ENCODE measurements around the gene MRPL30. TPM values are rescaled to one million over a fixed set of nuclear protein-coding genes. Genes with fewer than 3 reads are reported as not detected.

The MRPL30 gene
- total and polyA plus RNA-seq, 2 donors (not counting 3 experiments of a cell fraction or from before 2014, with no cell fraction given), result 14.7 to 28.4 TPM

DNA sequence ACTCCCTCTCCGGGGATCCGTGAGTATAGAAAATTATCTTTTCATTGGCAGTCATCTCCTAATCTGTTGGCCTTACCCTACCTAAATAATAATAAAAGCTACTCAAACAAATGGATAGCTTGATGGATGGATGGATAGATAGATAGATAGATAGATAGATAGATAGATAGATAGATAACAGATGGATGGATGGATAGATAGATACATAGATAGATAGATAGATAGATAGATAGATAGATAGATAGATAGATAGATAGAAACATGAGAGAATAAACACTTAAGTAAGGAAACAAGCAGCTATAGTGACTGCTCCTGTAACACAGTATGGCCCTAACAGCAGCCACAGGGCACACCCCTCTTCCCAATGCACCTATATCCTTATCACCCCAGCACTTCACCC is 35.1 kb downstream of the MRPL30 start:
- CTCF ChIA-PET, result no interaction called here
- no peaks in the 10 kb centered on the region for H3K27me3 ChIP-seq (ENCODE audit: control insufficient read depth in 2 of 2, insufficient read depth in 2 of 2, low read length in 2 of 2)
- H3K79me2 ChIP-seq (ENCODE audit: control insufficient read depth, insufficient read depth, low read length), result no peaks in the 10 kb centered on the region
- FAIRE-seq (no peak), DNase-seq (ENCODE audit: low read depth, low spot score) (no peak)
- no peaks in the 10 kb centered on the region for H3K9me3 ChIP-seq (replicated peaks; ENCODE audit: control insufficient read depth, insufficient read depth, low read length)
- POLR2A ChIA-PET, result no interaction called here
- TF ChIP-seq, protein P1, sequence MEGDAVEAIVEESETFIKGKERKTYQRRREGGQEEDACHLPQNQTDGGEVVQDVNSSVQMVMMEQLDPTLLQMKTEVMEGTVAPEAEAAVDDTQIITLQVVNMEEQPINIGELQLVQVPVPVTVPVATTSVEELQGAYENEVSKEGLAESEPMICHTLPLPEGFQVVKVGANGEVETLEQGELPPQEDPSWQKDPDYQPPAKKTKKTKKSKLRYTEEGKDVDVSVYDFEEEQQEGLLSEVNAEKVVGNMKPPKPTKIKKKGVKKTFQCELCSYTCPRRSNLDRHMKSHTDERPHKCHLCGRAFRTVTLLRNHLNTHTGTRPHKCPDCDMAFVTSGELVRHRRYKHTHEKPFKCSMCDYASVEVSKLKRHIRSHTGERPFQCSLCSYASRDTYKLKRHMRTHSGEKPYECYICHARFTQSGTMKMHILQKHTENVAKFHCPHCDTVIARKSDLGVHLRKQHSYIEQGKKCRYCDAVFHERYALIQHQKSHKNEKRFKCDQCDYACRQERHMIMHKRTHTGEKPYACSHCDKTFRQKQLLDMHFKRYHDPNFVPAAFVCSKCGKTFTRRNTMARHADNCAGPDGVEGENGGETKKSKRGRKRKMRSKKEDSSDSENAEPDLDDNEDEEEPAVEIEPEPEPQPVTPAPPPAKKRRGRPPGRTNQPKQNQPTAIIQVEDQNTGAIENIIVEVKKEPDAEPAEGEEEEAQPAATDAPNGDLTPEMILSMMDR (IDR thresholded peaks at IDR 0.05; ENCODE audit: extremely low read depth in 1 of 2, insufficient read depth in 1 of 2, low read depth in 1 of 2, low read length in 2 of 2), result no peak
- TF ChIP-seq POLR2AphosphoS5 (IDR thresholded peaks at IDR 0.05; ENCODE audit: insufficient read depth, low read depth, low read length) (no peak), GATA2 (IDR thresholded peaks at IDR 0.05; ENCODE audit: insufficient read depth, insufficient read length, low read depth, low read length) (no peak), POLR2A (IDR thresholded peaks at IDR 0.05; ENCODE audit: low read depth, low read length) (no peak), EZH2 (IDR thresholded peaks at IDR 0.05; ENCODE audit: borderline replicate concordance, low read depth, low read length, severe bottlenecking) (no peak), JUN (IDR thresholded peaks at IDR 0.05; ENCODE audit: borderline replicate concordance, insufficient read depth, insufficient read length, low read depth) (no peak), MYC (IDR thresholded peaks at IDR 0.05; ENCODE audit: low read depth, low read length) (no peak), FOS (IDR thresholded peaks at IDR 0.05; ENCODE audit: borderline replicate concordance, insufficient read depth, low read length) (no peak)
- TF ChIP-seq, protein P2, sequence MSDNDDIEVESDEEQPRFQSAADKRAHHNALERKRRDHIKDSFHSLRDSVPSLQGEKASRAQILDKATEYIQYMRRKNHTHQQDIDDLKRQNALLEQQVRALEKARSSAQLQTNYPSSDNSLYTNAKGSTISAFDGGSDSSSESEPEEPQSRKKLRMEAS (IDR thresholded peaks at IDR 0.05; ENCODE audit: insufficient read depth, insufficient read length), result no peak
- dilution Hi-C loops (cut with MboI; ENCODE audit: extremely low pct_ligation_motif_present, low sequenced_read_pairs), result no loop called here
- intact Hi-C loops (cut with micrococcal nuclease), result no loop called here
- no peak overlapping the region for H3K4me2 ChIP-seq (ENCODE audit: insufficient read depth, low read length)
- H3K36me3 ChIP-seq (ENCODE audit: control insufficient read depth in 2 of 2, extremely low read depth in 1 of 2, insufficient read depth in 2 of 2, low read length in 2 of 2), result no peaks in the 10 kb centered on the region
- H3K9ac ChIP-seq (replicated peaks; ENCODE audit: extremely low read depth, insufficient read depth, low read length), result no peak overlapping the region
- no peaks in the 10 kb centered on the region for H3K9me1 ChIP-seq (replicated peaks; ENCODE audit: control insufficient read depth, extremely low read depth, insufficient read depth, low read length)
- H3K4me1 ChIP-seq (ENCODE audit: control insufficient read depth, extremely low read depth, insufficient read depth, low read length), result no peaks in the 10 kb centered on the region
- no peak overlapping the region for H3K4me3 ChIP-seq (replicated peaks in 1 of 3; ENCODE audit: insufficient read depth in 1 of 3, low read depth in 1 of 3, low read length in 3 of 3)
- no TSS peak for BruUV-seq (replicated peaks)
- H2AFZ ChIP-seq (ENCODE audit: low read depth, low read length), result no peak overlapping the region
- H4K20me1 ChIP-seq (replicated peaks; ENCODE audit: control insufficient read depth, extremely low read depth, insufficient read depth, low read length), result no peaks in the 10 kb centered on the region
- H3K27ac ChIP-seq (ENCODE audit: insufficient read depth, low read depth, low read length), result no peak overlapping the region
